Trophoblast cell (in vitro differentiated cells and primary cell): Measurements from ENCODE around the gene TENM3.

ENCODE experiments used
- DNase-seq, 2 donors: peaks; one replicate each; pipeline ENCODE4 v3.0.0-alpha.2; 2016
- H2AFZ ChIP-seq: 2 replicates; pipeline ENCODE4 v1.6.1; 2013; ENCODE audit warnings: low read length, moderate library complexity, mild to moderate bottlenecking; ENCODE audit not compliant: insufficient read depth, poor library complexity
- H2AK5ac ChIP-seq: 2 replicates; pipeline ENCODE4 v1.6.1; 2013; ENCODE audit warnings: mild to moderate bottlenecking, low read length
- H2BK120ac ChIP-seq: 2 replicates; pipeline ENCODE4 v1.6.1; 2013; ENCODE audit warnings: low read length, mild to moderate bottlenecking, moderate library complexity; ENCODE audit not compliant: insufficient read depth, poor library complexity
- H2BK12ac ChIP-seq: 2 replicates; pipeline ENCODE4 v1.6.1; 2013; ENCODE audit warnings: mild to moderate bottlenecking, low read length, moderate library complexity
- H2BK5ac ChIP-seq: 2 replicates; pipeline ENCODE4 v1.6.1; 2013; ENCODE audit warnings: low read length, low read depth, moderate library complexity, mild to moderate bottlenecking; ENCODE audit not compliant: poor library complexity
- H3K14ac ChIP-seq: 2 replicates; pipeline ENCODE4 v1.6.1; 2013; ENCODE audit warnings: mild to moderate bottlenecking, low read length
- H3K18ac ChIP-seq: 2 replicates; pipeline ENCODE4 v1.6.1; 2013; ENCODE audit warnings: mild to moderate bottlenecking, low read length
- H3K23ac ChIP-seq: 2 replicates; pipeline ENCODE4 v1.6.1; 2013; ENCODE audit warnings: low read length
- H3K27ac ChIP-seq: 2 replicates; pipeline ENCODE4 v1.5.1; 2013; ENCODE audit warnings: low read depth, mild to moderate bottlenecking, inconsistent platforms, low read length, moderate library complexity
- H3K27me3 ChIP-seq: 2 replicates; pipeline ENCODE4 v1.6.1; 2013; ENCODE audit warnings: inconsistent platforms, mild to moderate bottlenecking, low read length, moderate library complexity; ENCODE audit not compliant: insufficient read depth
- H3K36me3 ChIP-seq, 2 experiments: 1 replicate in 1 of 2; 2 replicates in 1 of 2; pipeline ENCODE4 v1.6.1; 2013; ENCODE audit warnings: low read length in 2 of 2, mild to moderate bottlenecking in 2 of 2, moderate library complexity in 1 of 2; ENCODE audit not compliant: insufficient read depth in 2 of 2, control insufficient read depth in 1 of 2
- H3K4ac ChIP-seq: 2 replicates; pipeline ENCODE4 v1.6.1; 2013; ENCODE audit warnings: low read depth, mild to moderate bottlenecking, low read length, moderate library complexity
- H3K4me1 ChIP-seq, 2 experiments: 1 replicate in 1 of 2; 2 replicates in 1 of 2; pipeline ENCODE4 v1.6.1; 2013; ENCODE audit warnings: low read length in 2 of 2, mild to moderate bottlenecking in 2 of 2, moderate library complexity in 1 of 2; ENCODE audit not compliant: insufficient read depth in 2 of 2, control insufficient read depth in 1 of 2
- H3K4me2 ChIP-seq: 2 replicates; pipeline ENCODE4 v1.6.1; 2013; ENCODE audit warnings: inconsistent platforms, mild to moderate bottlenecking, low read length, moderate library complexity
- H3K4me3 ChIP-seq: 2 replicates; pipeline ENCODE4 v1.5.1; 2013; ENCODE audit warnings: mild to moderate bottlenecking, low read depth, low read length, inconsistent platforms
- H3K79me1 ChIP-seq: one replicate; pipeline ENCODE4 v1.6.1; 2013; ENCODE audit warnings: low read length
- H3K79me2 ChIP-seq: 2 replicates; pipeline ENCODE4 v1.6.1; 2013; ENCODE audit warnings: low read length, mild to moderate bottlenecking; ENCODE audit not compliant: control insufficient read depth, insufficient read depth, poor library complexity
- H3K9ac ChIP-seq: 2 replicates; pipeline ENCODE4 v1.6.1; 2013; ENCODE audit warnings: mild to moderate bottlenecking, low read length
- H3K9me3 ChIP-seq: 2 replicates; pipeline ENCODE4 v1.6.1; 2013; ENCODE audit warnings: low read depth, mild to moderate bottlenecking, control low read depth, inconsistent platforms, low read length; ENCODE audit not compliant: insufficient read depth
- H4K12ac ChIP-seq: 2 replicates; pipeline ENCODE4 v1.6.1; 2013; ENCODE audit warnings: low read depth, mild to moderate bottlenecking, low read length, moderate library complexity
- H4K8ac ChIP-seq: 2 replicates; pipeline ENCODE4 v1.6.1; 2013; ENCODE audit warnings: low read depth, mild to moderate bottlenecking, low read length, moderate library complexity
- H4K91ac ChIP-seq: one replicate; pipeline ENCODE4 v1.6.1; 2013; ENCODE audit warnings: low read depth, mild to moderate bottlenecking, low read length, moderate library complexity
- WGBS: extraction: QIAGEN DNeasy Blood & Tissue Kit; methylation state at CpG from one replicate; pipeline ENCODE4 v1.1.7; 2013; ENCODE audit warnings: missing lambda C conversion rate; ENCODE audit not compliant: insufficient read length, insufficient coverage; ENCODE audit errors: extremely low coverage; 5-methylcytosine and 5-hydroxymethylcytosine counted together

TENM3 gene

DNA sequence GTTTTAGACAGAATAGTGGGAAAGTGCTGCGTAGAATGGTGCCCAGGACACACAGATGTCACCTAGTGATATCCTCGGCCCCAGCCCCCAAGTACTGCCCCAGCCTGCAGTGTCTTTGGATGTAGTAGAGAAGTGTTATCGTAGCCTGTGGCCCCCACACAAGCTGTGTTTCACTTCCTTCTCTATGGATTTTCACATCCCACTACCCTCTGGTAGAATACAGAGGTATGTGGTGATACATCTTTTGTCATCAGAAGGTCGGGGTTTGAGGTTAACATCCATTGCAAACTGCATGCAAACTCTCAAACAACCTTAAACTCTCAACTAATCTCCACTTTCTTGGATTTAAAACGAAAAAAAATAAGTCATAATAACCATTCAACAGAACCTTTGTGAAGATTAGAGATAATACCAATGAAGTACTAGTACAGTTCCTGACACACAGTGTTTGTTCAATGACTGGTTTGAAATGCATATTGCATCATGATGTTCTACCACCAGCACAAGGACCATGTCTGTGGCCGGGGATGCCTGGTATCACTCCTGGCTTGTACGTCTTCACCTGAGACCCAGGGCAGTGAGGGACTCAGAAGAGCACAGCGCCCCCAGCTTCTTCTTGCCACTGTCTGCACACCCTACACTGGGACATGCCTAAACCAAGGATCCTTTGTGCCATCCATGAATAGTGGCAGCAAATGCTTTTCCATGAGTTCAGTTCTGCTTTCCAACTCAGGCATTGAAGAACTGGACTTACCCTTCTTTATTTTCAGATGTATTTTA lies 406.7 kb downstream of the TENM3 start:
- Histone ChIP-seq H3K4me2 (no peak overlapping the region), H4K8ac (no peak overlapping the region), H3K36me3 (peaks cover 2% of the 10 kb centered on the region in 2 experiments), H4K12ac (no peak overlapping the region), H3K14ac (no peak overlapping the region), H2AFZ (no peak overlapping the region), H2BK12ac (no peak overlapping the region), H2BK5ac (no peak overlapping the region), H3K18ac (no peak overlapping the region), H3K4ac (no peak overlapping the region), H3K9me3 (no peaks in the 10 kb centered on the region), H2BK120ac (no peak overlapping the region), H2AK5ac (no peak overlapping the region), H3K79me1 (no peaks in the 10 kb centered on the region), H3K27ac (no peak overlapping the region), H4K91ac (no peak overlapping the region), H3K23ac (no peak overlapping the region), H3K4me1 (no peaks in the 10 kb centered on the region), H3K79me2 (no peaks in the 10 kb centered on the region), H3K9ac (no peak overlapping the region), H3K27me3 (no peaks in the 10 kb centered on the region), H3K4me3 (no peak overlapping the region)
- WGBS: 100% methylated on average over 1 of the region's 8 CpGs
- no peak for DNase-seq

DNA sequence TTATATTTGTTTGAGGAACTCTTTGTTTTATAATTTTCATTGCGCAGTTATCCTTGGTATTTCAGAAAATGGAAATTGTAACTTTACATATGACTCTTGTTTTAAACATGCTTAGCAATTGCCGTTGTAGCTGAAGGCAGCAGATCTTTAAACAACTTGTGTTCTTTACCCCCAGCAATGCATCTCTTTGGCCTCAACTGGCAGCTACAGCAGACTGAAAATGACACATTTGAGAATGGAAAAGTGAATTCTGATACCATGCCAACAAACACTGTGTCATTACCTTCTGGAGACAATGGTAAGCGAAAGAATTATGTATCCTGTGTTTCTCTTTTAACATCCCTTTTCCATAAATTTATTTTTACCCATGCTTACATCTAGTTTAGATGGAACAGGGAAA lies 410.4 kb downstream of the TENM3 start:
- Histone ChIP-seq H2AK5ac (no peak overlapping the region), H3K9ac (no peak overlapping the region), H2BK12ac (no peak overlapping the region), H2BK5ac (no peak overlapping the region), H3K27ac (no peak overlapping the region), H4K8ac (no peak overlapping the region), H3K4me2 (no peak overlapping the region), H3K4me1 (no peaks in the 10 kb centered on the region), H4K12ac (no peak overlapping the region), H3K4ac (no peak overlapping the region), H3K27me3 (no peaks in the 10 kb centered on the region), H3K18ac (no peak overlapping the region), H3K23ac (no peak overlapping the region), H2BK120ac (no peak overlapping the region), H3K14ac (no peak overlapping the region), H3K79me2 (no peaks in the 10 kb centered on the region), H3K9me3 (no peaks in the 10 kb centered on the region), H2AFZ (no peak overlapping the region), H3K36me3 (peaks cover 4 to 8% of the 10 kb centered on the region in 2 experiments), H3K4me3 (no peak overlapping the region), H3K79me1 (no peaks in the 10 kb centered on the region), H4K91ac (no peak overlapping the region)
- no peak for DNase-seq
- no CpG with 5 or more reads among the region's 3 CpGs for WGBS

DNA sequence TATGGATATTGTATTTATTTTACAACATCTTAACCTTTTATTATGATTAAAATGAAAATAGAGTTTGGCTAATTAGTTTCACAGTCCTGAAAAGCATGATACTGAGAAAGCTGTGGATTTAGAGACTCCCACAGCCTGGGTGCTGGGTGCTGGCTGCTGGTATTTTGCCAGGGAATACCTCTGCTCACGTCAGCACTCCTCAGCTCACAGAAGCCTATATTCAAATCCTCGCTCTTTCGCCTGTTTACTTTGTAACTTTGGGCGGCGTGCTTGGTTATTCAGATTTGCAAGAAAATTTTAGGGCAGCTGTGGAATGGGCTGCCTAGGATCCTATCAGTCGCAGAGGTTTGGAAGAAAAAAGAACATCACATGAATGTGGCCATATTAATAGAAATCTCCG lies 412.1 kb downstream of the TENM3 start:
- no peak overlapping the region for H2AFZ ChIP-seq
- H4K8ac ChIP-seq: no peak overlapping the region
- no peak overlapping the region for H4K12ac ChIP-seq
- no peaks in the 10 kb centered on the region for H3K9me3 ChIP-seq
- H3K4me3 ChIP-seq: no peak overlapping the region
- no peak overlapping the region for H4K91ac ChIP-seq
- DNase-seq: no peak
- no peak overlapping the region for H3K4ac ChIP-seq
- no peak overlapping the region for H3K23ac ChIP-seq
- no peak overlapping the region for H2BK5ac ChIP-seq
- no peak overlapping the region for H2AK5ac ChIP-seq
- no peak overlapping the region for H3K14ac ChIP-seq
- H3K18ac ChIP-seq: no peak overlapping the region
- H3K27ac ChIP-seq: no peak overlapping the region
- no peaks in the 10 kb centered on the region for H3K27me3 ChIP-seq
- no CpG with 5 or more reads among the region's 7 CpGs for WGBS
- H2BK120ac ChIP-seq: no peak overlapping the region
- no peaks in the 10 kb centered on the region for H3K79me2 ChIP-seq
- H3K36me3 ChIP-seq: peaks cover 4 to 12% of the 10 kb centered on the region in 2 experiments
- H3K79me1 ChIP-seq: no peaks in the 10 kb centered on the region
- no peak overlapping the region for H2BK12ac ChIP-seq
- no peaks in the 10 kb centered on the region for H3K4me1 ChIP-seq
- no peak overlapping the region for H3K4me2 ChIP-seq
- H3K9ac ChIP-seq: no peak overlapping the region

DNA sequence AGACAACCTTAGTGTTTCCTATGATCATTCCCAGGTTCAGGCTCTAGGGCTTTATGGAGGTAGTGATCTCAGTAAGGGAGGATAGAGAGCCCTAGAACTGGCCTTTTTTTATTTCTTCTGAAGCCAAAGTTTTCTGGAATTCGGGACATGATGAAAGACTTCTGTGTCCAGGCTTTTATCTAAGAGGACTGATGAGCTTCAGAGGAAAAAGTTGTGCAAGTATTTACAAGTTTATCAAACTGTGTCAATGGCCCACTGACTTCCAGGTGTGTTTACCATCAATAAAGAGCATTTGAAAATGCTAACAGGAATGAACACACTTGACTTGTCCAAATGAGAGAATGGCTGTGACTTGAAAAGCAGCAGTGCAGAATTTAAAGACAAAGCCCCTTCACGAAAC lies 419.3 kb downstream of the TENM3 start:
- H3K4me2 ChIP-seq: no peak overlapping the region
- no peak overlapping the region for H3K18ac ChIP-seq
- peaks cover 8 to 9% of the 10 kb centered on the region in 2 experiments for H3K36me3 ChIP-seq
- H3K9me3 ChIP-seq: no peaks in the 10 kb centered on the region
- H3K27ac ChIP-seq: no peak overlapping the region
- no peaks in the 10 kb centered on the region for H3K27me3 ChIP-seq
- H3K79me1 ChIP-seq: no peaks in the 10 kb centered on the region
- no peak overlapping the region for H4K91ac ChIP-seq
- no peak overlapping the region for H2BK12ac ChIP-seq
- H3K4ac ChIP-seq: no peak overlapping the region
- H4K12ac ChIP-seq: no peak overlapping the region
- H2AK5ac ChIP-seq: no peak overlapping the region
- no peak overlapping the region for H2AFZ ChIP-seq
- H3K14ac ChIP-seq: no peak overlapping the region
- no peak overlapping the region for H2BK5ac ChIP-seq
- no peak for DNase-seq
- H3K4me3 ChIP-seq: no peak overlapping the region
- no CpG with 5 or more reads among the region's 2 CpGs for WGBS
- H3K4me1 ChIP-seq: no peaks in the 10 kb centered on the region
- H4K8ac ChIP-seq: no peak overlapping the region
- H3K79me2 ChIP-seq: no peaks in the 10 kb centered on the region
- no peak overlapping the region for H3K9ac ChIP-seq
- no peak overlapping the region for H3K23ac ChIP-seq
- H2BK120ac ChIP-seq: no peak overlapping the region
